GM10266 (cell line): Measurements from ENCODE around the gene GPD1L.

Source experiments
- DNase-seq: peaks from one replicate; pipeline ENCODE4 v3.0.0; 2012; ENCODE audit errors: extremely low spot score
- CTCF ChIP-seq: IDR thresholded peaks from 2 replicates; pipeline ENCODE4 v1.5.1; 2012; ENCODE audit warnings: mild to moderate bottlenecking, low read depth; ENCODE audit not compliant: control insufficient read depth, insufficient read depth; ENCODE audit errors: missing control alignments

Gene GPD1L

GRCh38 chr3:32125012-32125411, 18.6 kb downstream of the GPD1L start:
- no peak for DNase-seq
- TF ChIP-seq CTCF = no peak

- no peak for DNase-seq
- no peak for TF ChIP-seq CTCF
Measured at GRCh38 chr3:32126305-32127015, 20.0 kb downstream of the GPD1L start.

GRCh38 chr3:32127219-32127826, 20.9 kb downstream of the GPD1L start:
- no peak for DNase-seq
- TF ChIP-seq CTCF = no peak

DNA sequence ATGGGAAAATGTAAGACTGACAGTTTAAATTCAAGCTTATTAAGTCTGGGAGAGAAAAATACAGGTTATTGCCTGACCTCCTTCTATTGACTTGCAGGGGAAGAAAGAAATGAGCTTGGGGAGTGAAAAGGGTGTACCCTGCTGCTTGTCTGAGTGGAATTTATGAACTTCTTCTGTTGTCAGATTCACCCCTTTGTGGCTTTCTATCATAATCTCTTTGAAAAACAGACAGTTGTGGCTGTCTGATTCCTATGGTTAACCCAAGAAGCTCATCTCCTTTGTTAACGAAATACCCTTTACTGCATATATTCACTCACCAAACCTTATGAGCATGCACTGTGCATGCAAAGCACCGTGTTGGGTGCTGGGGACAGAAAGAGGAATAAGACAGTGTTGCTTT, 22.5 kb downstream of the GPD1L start:
- DNase-seq = no peak
- TF ChIP-seq CTCF = no peak

GRCh38 chr3:32129832-32130231, 23.4 kb downstream of the GPD1L start:
- TF ChIP-seq CTCF = no peak
- DNase-seq = no peak

GRCh38 chr3:32132121-32132520, 25.7 kb downstream of the GPD1L start:
- no peak for TF ChIP-seq CTCF
- DNase-seq = no peak

GRCh38 chr3:32132706-32133105, 26.3 kb downstream of the GPD1L start:
- no peak for TF ChIP-seq CTCF
- DNase-seq = no peak
